Body of pancreas (tissue), 4 donors: Measurements from ENCODE around the gene WARS2.

ENCODE experiments used
- CTCF ChIP-seq, 7 experiments: fragments of 450-650 bp in 4 of 7; fragments of 200-600 bp in 3 of 7; sonication (generic) in 3 of 7; IDR thresholded peaks; one replicate each; pipeline ENCODE4 v1.5.1; 2016 to 2019; ENCODE audit warnings: antibody characterized with exemption in 7 of 7
- POLR2A ChIP-seq, 3 donors: fragments of 450-650 bp; IDR thresholded peaks; one replicate each; pipeline ENCODE4 v1.6.1; 2016; ENCODE audit warnings: antibody characterized with exemption in 3 of 3, mild to moderate bottlenecking in 2 of 3

- TF ChIP-seq CTCF (IDR thresholded peaks at IDR 0.05): no peak
- TF ChIP-seq POLR2A (IDR thresholded peaks at IDR 0.05): no peak
These were observed 139.9 kb downstream of the WARS2 start for GRCh38 chr1:119000371-119001180.
